K562 (cell line): ENCODE data around the gene AKAP12.

Source experiments
- ERF ChIP-seq: fragments of 450-650 bp; formaldehyde crosslinking; IDR thresholded peaks from 2 replicates; pipeline ENCODE4 v1.4.0; 2020; ENCODE audit warnings: mild to moderate bottlenecking, mixed read lengths
- RFX1 ChIP-seq: fragments of 450-650 bp; IDR thresholded peaks from 2 replicates; pipeline ENCODE4 v1.6.1; 2016; ENCODE audit warnings: mild to moderate bottlenecking, moderate library complexity
- TF ChIP-seq, protein P1 (sequence below), 3 experiments: IDR thresholded peaks in 2 of 3; conservative IDR thresholded peaks in 1 of 3; 2 replicates each; pipeline ENCODE4 v1.5.1; 2011 to 2012; ENCODE audit warnings: low read length in 3 of 3, mild to moderate bottlenecking in 3 of 3, control low read depth in 2 of 3, improper control_type of control experiment in 1 of 3, inconsistent platforms in 1 of 3, low read depth in 1 of 3, mixed read lengths in 1 of 3, moderate library complexity in 1 of 3; ENCODE audit not compliant: insufficient read depth in 2 of 3

- TF ChIP-seq, protein P1, sequence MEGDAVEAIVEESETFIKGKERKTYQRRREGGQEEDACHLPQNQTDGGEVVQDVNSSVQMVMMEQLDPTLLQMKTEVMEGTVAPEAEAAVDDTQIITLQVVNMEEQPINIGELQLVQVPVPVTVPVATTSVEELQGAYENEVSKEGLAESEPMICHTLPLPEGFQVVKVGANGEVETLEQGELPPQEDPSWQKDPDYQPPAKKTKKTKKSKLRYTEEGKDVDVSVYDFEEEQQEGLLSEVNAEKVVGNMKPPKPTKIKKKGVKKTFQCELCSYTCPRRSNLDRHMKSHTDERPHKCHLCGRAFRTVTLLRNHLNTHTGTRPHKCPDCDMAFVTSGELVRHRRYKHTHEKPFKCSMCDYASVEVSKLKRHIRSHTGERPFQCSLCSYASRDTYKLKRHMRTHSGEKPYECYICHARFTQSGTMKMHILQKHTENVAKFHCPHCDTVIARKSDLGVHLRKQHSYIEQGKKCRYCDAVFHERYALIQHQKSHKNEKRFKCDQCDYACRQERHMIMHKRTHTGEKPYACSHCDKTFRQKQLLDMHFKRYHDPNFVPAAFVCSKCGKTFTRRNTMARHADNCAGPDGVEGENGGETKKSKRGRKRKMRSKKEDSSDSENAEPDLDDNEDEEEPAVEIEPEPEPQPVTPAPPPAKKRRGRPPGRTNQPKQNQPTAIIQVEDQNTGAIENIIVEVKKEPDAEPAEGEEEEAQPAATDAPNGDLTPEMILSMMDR (IDR thresholded peaks at IDR 0.05 in 2 of 3, conservative IDR thresholded peaks at IDR 0.05 in 1 of 3; ENCODE audit: insufficient read depth in 2 of 3, low read depth in 1 of 3, low read length in 3 of 3) = no peak
- no peak for TF ChIP-seq ERF (CRISPR knock-in tag)
- TF ChIP-seq RFX1 = no peak
Observed at GRCh38 chr6:151279891-151280290, 40.1 kb downstream of the AKAP12 start.
